Lower leg skin (tissue), 3 donors: Measurements from ENCODE around the gene UBE2G1.

Experiments used
- POLR2A ChIP-seq, 2 donors: fragments of 450-650 bp; IDR thresholded peaks; one replicate each; pipeline ENCODE4 v1.6.1; 2016 to 2017; ENCODE audit warnings: antibody characterized with exemption in 2 of 2, mild to moderate bottlenecking in 1 of 2, moderate library complexity in 1 of 2
- TF ChIP-seq, protein P1 (sequence below), 3 donors: fragments of 450-650 bp; IDR thresholded peaks; one replicate each; pipeline ENCODE4 v1.5.1; 2016; ENCODE audit warnings: antibody characterized with exemption in 3 of 3, mild to moderate bottlenecking in 3 of 3, moderate library complexity in 2 of 3

DNA sequence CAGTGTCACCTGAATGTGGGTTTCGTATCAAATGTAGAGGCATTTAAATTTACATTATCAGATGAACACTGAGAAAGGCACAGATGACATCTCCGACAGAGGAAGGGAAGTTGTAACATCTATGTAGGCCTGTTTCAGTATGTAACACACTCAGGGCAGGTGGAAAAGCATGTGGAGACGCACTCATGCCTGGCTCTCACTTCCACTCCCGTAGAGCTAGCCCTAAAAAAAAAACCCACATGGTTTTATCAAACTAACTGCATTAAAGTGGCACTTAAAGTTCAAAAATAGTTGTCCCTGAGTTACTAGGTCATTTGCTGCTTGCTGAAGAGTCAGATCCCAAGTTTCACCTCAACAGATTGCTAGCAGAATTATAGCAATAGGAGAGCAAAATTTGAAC lies 96.6 kb downstream of the UBE2G1 start:
- TF ChIP-seq, protein P1, sequence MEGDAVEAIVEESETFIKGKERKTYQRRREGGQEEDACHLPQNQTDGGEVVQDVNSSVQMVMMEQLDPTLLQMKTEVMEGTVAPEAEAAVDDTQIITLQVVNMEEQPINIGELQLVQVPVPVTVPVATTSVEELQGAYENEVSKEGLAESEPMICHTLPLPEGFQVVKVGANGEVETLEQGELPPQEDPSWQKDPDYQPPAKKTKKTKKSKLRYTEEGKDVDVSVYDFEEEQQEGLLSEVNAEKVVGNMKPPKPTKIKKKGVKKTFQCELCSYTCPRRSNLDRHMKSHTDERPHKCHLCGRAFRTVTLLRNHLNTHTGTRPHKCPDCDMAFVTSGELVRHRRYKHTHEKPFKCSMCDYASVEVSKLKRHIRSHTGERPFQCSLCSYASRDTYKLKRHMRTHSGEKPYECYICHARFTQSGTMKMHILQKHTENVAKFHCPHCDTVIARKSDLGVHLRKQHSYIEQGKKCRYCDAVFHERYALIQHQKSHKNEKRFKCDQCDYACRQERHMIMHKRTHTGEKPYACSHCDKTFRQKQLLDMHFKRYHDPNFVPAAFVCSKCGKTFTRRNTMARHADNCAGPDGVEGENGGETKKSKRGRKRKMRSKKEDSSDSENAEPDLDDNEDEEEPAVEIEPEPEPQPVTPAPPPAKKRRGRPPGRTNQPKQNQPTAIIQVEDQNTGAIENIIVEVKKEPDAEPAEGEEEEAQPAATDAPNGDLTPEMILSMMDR (IDR thresholded peaks at IDR 0.05): no peak
- no peak for TF ChIP-seq POLR2A (IDR thresholded peaks at IDR 0.05)
